Neutrophil (primary cell): ENCODE measurements around the gene EPHA7.

Experiments used
- H3K27ac ChIP-seq: fragments of 200-600 bp; sonication (generic); 2 replicates; pipeline ENCODE4 v1.5.1; 2016; ENCODE audit warnings: mild to moderate bottlenecking, moderate library complexity
- H3K27me3 ChIP-seq: fragments of 200-600 bp; sonication (generic); 2 replicates; pipeline ENCODE4 v1.6.0; 2016; ENCODE audit warnings: mild to moderate bottlenecking
- H3K36me3 ChIP-seq: fragments of 200-600 bp; sonication (generic); 2 replicates; pipeline ENCODE4 v1.5.1; 2017
- H3K4me1 ChIP-seq, 2 experiments: fragments of 200-600 bp in 1 of 2; sonication (generic) in 1 of 2; 1 replicate in 1 of 2; 2 replicates in 1 of 2; pipeline versions ENCODE4 v1.5.1 to v1.6.1; 2013 to 2016; ENCODE audit warnings: low read depth in 1 of 2, low read length in 1 of 2, mild to moderate bottlenecking in 1 of 2, moderate library complexity in 1 of 2; ENCODE audit not compliant: control insufficient read depth in 1 of 2, insufficient read depth in 1 of 2
- H3K4me3 ChIP-seq, 2 experiments: fragments of 200-600 bp in 1 of 2; sonication (generic) in 1 of 2; 1 replicate in 1 of 2; 2 replicates in 1 of 2; pipeline ENCODE4 v1.5.1; 2013 to 2016; ENCODE audit warnings: low read depth in 1 of 2, low read length in 1 of 2, mild to moderate bottlenecking in 1 of 2, moderate library complexity in 1 of 2
- H3K9me3 ChIP-seq: fragments of 200-600 bp; sonication (generic); 2 replicates; pipeline ENCODE4 v1.5.1; 2016
- TF ChIP-seq, protein P1 (sequence below): fragments of 200-600 bp; sonication (generic); IDR thresholded peaks from 2 replicates; pipeline ENCODE4 v1.5.1; 2016; ENCODE audit warnings: antibody characterized with exemption

Gene EPHA7

DNA sequence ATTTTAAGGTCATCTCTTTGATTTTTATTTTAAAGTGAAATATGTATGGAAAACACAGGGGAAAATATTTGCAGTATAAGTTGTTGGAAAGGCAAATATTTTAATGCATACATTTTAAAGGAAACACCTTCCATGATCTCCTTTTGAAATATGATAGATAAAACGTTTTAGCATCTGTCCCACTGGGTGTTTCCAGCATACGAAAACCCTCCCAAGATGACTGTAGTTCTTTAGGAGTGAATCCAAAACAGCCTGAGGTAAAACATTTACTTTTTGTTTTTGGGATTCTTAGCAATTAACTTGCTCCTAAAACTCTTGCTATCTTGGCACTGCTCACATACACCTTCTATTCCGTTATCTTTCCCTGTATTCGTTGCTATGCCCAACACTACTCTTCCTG is 210.0 kb downstream of the EPHA7 start:
- H3K36me3 ChIP-seq, result no peaks in the 10 kb centered on the region
- H3K27ac ChIP-seq, result no peak overlapping the region
- no peak overlapping the region for H3K4me3 ChIP-seq
- H3K27me3 ChIP-seq, result no peaks in the 10 kb centered on the region
- TF ChIP-seq, protein P1, sequence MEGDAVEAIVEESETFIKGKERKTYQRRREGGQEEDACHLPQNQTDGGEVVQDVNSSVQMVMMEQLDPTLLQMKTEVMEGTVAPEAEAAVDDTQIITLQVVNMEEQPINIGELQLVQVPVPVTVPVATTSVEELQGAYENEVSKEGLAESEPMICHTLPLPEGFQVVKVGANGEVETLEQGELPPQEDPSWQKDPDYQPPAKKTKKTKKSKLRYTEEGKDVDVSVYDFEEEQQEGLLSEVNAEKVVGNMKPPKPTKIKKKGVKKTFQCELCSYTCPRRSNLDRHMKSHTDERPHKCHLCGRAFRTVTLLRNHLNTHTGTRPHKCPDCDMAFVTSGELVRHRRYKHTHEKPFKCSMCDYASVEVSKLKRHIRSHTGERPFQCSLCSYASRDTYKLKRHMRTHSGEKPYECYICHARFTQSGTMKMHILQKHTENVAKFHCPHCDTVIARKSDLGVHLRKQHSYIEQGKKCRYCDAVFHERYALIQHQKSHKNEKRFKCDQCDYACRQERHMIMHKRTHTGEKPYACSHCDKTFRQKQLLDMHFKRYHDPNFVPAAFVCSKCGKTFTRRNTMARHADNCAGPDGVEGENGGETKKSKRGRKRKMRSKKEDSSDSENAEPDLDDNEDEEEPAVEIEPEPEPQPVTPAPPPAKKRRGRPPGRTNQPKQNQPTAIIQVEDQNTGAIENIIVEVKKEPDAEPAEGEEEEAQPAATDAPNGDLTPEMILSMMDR, result no peak
- H3K4me1 ChIP-seq, result no peaks in the 10 kb centered on the region
- H3K9me3 ChIP-seq, result no peaks in the 10 kb centered on the region

DNA sequence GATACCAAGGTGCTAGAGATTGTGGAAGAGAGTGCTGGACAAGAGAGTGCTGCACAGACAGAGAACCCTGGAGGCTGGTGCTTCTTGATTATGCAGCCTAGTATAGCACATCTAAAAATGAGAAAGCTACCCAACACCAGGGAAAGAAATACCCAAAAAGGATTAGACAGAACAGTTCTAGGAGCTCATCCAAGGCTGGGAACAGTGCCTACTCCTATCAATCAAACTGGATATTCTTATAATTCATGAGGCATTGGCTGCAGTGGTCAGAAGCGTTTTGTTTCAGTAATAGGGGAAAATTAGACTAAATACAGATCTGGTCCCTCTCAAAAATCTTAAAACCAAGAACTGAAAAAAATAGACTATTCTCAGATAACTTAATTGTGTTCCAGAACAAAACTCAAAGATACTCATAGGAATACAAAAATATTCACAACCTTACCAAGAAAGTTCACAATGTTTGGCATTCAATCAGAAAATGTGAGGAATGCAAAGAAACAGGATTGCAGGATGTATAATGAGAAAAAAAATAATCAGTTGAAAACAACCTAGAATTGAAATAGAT is 222.9 kb downstream of the EPHA7 start:
- TF ChIP-seq, protein P1, result no peak

DNA sequence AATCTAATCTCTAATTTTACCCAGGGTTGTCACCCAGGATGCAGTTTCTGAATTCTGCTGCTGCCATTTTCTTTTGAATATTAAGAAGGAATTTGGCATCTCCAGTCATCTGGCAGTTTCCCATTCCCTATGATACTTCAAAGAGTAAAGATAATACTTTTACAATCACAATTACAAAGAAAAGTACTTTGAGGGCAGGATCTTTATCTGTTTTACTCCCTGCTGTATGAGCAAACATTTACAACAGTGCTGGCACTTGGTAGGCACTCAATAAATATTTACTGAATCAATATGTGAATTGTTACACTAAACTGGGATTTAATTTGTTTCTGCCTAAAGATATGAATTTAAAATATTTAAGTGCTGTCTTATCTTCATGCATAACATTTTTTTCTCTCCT is 224.9 kb downstream of the EPHA7 start:
- H3K4me3 ChIP-seq, result no peak overlapping the region
- TF ChIP-seq, protein P1, result no peak

More for the DNA sequence above, 222.9 kb downstream of the EPHA7 start:
- Histone ChIP-seq H3K9me3 (no peaks in the 10 kb centered on the region), H3K27ac (no peak overlapping the region), H3K4me1 (no peaks in the 10 kb centered on the region), H3K27me3 (no peaks in the 10 kb centered on the region), H3K4me3 (no peak overlapping the region), H3K36me3 (no peaks in the 10 kb centered on the region)

DNA sequence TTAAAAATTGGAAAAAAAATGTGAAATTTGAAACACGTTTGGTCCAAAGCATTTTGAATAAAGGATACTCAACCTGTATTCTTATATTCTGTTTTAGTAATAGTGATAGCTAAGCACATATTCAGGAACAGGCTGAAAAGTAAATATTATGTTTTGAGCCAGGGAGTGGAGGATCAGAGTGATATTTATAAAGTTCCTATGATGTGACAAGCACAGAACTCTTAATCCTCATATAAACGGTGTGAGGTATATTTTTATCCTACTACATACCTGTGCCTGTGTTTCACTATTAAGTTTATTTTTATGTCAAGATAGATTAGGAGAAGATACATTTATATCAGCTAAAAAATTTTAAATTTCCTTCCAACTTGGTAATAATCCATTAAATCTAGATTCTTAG is 225.5 kb downstream of the EPHA7 start:
- Histone ChIP-seq H3K27me3 (no peaks in the 10 kb centered on the region), H3K4me1 (no peaks in the 10 kb centered on the region), H3K4me3 (no peak overlapping the region), H3K9me3 (no peaks in the 10 kb centered on the region), H3K27ac (no peak overlapping the region), H3K36me3 (no peaks in the 10 kb centered on the region)
- TF ChIP-seq, protein P1, result no peak

More for the DNA sequence above, 224.9 kb downstream of the EPHA7 start:
- Histone ChIP-seq H3K9me3 (no peaks in the 10 kb centered on the region), H3K27me3 (no peaks in the 10 kb centered on the region), H3K36me3 (no peaks in the 10 kb centered on the region), H3K27ac (no peak overlapping the region), H3K4me1 (no peaks in the 10 kb centered on the region)
